ENCODE data around the gene ARHGAP40. TPM values are rescaled to one million over a fixed set of nuclear protein-coding genes. Genes with fewer than 3 reads are reported as not detected.

ARHGAP40 gene
- total and polyA plus RNA-seq, 2 of the 13 experiments (the other 11 are each of a cell fraction or from before 2014, with no cell fraction given), result 0.75 to 2.1 TPM

DNA sequence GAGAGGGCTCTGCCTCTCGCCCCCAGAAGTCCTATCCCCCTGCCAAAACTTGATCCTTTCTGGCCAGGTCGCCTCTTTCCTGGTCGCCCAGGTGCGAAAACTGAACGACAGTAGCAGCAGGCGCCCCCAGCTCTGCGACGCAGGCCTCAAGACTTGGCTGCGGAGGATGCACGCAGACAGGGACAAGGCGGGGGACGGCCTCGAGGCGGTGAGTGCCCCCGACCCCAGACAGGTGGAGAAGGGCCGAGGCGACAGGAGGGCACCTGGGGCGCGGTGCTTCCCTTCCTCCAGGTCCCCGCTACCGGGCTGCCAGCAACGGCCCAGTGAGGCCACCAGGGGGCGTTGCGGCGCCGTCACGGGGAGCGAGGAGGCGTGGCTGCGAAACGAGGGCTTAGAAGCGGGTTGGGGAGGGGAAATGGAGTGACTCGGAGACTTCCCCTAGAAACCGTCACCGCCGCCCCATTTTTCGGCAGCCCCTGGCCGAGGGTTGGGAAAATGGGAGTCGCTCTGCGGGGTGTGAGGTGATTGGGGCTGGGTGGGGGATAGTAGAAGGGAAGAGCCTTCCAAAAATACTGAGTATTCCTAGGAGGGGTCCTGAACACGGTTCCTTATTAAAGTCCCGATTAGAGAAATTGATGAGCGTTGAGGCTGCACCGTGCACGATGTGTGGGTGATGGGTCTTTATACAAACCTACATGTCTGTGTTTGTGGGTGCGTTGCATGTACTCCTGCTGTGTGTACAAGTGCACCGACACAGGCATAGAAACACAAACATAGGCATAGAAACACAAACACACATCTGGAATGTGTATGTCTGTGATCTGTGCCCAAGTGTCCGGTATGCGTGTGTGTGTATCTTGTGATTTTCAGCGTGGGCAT, 44.6 kb downstream of the ARHGAP40 start (continued):
- TF ChIP-seq, protein P1, sequence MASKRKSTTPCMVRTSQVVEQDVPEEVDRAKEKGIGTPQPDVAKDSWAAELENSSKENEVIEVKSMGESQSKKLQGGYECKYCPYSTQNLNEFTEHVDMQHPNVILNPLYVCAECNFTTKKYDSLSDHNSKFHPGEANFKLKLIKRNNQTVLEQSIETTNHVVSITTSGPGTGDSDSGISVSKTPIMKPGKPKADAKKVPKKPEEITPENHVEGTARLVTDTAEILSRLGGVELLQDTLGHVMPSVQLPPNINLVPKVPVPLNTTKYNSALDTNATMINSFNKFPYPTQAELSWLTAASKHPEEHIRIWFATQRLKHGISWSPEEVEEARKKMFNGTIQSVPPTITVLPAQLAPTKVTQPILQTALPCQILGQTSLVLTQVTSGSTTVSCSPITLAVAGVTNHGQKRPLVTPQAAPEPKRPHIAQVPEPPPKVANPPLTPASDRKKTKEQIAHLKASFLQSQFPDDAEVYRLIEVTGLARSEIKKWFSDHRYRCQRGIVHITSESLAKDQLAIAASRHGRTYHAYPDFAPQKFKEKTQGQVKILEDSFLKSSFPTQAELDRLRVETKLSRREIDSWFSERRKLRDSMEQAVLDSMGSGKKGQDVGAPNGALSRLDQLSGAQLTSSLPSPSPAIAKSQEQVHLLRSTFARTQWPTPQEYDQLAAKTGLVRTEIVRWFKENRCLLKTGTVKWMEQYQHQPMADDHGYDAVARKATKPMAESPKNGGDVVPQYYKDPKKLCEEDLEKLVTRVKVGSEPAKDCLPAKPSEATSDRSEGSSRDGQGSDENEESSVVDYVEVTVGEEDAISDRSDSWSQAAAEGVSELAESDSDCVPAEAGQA (IDR thresholded peaks at IDR 0.05; ENCODE audit: low read depth), result no peak
- TF ChIP-seq, protein P1 (CRISPR knock-in tag; IDR thresholded peaks at IDR 0.05; ENCODE audit: borderline replicate concordance), result no peak
- no peak for TF ChIP-seq ZKSCAN5 (CRISPR knock-in tag; IDR thresholded peaks at IDR 0.05)
- TF ChIP-seq, protein P2, sequence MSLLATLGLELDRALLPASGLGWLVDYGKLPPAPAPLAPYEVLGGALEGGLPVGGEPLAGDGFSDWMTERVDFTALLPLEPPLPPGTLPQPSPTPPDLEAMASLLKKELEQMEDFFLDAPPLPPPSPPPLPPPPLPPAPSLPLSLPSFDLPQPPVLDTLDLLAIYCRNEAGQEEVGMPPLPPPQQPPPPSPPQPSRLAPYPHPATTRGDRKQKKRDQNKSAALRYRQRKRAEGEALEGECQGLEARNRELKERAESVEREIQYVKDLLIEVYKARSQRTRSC (CRISPR knock-in tag; IDR thresholded peaks at IDR 0.05; ENCODE audit: low read depth), result no peak
- TF ChIP-seq ZKSCAN8 (CRISPR knock-in tag; IDR thresholded peaks at IDR 0.05; ENCODE audit: borderline replicate concordance), result no peak
- TF ChIP-seq, protein P3, sequence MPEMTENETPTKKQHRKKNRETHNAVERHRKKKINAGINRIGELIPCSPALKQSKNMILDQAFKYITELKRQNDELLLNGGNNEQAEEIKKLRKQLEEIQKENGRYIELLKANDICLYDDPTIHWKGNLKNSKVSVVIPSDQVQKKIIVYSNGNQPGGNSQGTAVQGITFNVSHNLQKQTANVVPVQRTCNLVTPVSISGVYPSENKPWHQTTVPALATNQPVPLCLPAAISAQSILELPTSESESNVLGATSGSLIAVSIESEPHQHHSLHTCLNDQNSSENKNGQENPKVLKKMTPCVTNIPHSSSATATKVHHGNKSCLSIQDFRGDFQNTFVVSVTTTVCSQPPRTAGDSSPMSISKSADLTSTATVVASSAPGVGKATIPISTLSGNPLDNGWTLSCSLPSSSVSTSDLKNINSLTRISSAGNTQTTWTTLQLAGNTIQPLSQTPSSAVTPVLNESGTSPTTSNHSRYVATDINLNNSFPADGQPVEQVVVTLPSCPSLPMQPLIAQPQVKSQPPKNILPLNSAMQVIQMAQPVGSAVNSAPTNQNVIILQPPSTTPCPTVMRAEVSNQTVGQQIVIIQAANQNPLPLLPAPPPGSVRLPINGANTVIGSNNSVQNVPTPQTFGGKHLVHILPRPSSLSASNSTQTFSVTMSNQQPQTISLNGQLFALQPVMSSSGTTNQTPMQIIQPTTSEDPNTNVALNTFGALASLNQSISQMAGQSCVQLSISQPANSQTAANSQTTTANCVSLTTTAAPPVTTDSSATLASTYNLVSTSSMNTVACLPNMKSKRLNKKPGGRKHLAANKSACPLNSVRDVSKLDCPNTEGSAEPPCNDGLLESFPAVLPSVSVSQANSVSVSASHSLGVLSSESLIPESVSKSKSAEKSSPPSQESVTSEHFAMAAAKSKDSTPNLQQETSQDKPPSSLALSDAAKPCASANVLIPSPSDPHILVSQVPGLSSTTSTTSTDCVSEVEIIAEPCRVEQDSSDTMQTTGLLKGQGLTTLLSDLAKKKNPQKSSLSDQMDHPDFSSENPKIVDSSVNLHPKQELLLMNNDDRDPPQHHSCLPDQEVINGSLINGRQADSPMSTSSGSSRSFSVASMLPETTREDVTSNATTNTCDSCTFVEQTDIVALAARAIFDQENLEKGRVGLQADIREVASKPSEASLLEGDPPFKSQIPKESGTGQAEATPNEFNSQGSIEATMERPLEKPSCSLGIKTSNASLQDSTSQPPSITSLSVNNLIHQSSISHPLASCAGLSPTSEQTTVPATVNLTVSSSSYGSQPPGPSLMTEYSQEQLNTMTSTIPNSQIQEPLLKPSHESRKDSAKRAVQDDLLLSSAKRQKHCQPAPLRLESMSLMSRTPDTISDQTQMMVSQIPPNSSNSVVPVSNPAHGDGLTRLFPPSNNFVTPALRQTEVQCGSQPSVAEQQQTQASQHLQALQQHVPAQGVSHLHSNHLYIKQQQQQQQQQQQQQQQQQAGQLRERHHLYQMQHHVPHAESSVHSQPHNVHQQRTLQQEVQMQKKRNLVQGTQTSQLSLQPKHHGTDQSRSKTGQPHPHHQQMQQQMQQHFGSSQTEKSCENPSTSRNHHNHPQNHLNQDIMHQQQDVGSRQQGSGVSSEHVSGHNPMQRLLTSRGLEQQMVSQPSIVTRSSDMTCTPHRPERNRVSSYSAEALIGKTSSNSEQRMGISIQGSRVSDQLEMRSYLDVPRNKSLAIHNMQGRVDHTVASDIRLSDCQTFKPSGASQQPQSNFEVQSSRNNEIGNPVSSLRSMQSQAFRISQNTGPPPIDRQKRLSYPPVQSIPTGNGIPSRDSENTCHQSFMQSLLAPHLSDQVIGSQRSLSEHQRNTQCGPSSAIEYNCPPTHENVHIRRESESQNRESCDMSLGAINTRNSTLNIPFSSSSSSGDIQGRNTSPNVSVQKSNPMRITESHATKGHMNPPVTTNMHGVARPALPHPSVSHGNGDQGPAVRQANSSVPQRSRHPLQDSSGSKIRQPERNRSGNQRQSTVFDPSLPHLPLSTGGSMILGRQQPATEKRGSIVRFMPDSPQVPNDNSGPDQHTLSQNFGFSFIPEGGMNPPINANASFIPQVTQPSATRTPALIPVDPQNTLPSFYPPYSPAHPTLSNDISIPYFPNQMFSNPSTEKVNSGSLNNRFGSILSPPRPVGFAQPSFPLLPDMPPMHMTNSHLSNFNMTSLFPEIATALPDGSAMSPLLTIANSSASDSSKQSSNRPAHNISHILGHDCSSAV (CRISPR knock-in tag; IDR thresholded peaks at IDR 0.05; ENCODE audit: borderline replicate concordance), result peak; percentile 62; the same call in 1 of the 2 replicates
- TF ChIP-seq PITX1 (CRISPR knock-in tag; IDR thresholded peaks at IDR 0.05), result peak; percentile 78; the same call in 1 of the 2 replicates
- TF ChIP-seq, protein P4, sequence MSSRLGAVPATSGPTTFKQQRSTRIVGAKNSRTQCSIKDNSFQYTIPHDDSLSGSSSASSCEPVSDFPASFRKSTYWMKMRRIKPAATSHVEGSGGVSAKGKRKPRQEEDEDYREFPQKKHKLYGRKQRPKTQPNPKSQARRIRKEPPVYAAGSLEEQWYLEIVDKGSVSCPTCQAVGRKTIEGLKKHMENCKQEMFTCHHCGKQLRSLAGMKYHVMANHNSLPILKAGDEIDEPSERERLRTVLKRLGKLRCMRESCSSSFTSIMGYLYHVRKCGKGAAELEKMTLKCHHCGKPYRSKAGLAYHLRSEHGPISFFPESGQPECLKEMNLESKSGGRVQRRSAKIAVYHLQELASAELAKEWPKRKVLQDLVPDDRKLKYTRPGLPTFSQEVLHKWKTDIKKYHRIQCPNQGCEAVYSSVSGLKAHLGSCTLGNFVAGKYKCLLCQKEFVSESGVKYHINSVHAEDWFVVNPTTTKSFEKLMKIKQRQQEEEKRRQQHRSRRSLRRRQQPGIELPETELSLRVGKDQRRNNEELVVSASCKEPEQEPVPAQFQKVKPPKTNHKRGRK (CRISPR knock-in tag; IDR thresholded peaks at IDR 0.05), result peak; percentile 52; the same call in 1 of the 2 replicates
- no peak for TF ChIP-seq HOXA7 (CRISPR knock-in tag; IDR thresholded peaks at IDR 0.05)
